Keratinocyte (primary cell): ENCODE results near the gene ECEL1. TPM values are rescaled to one million over a fixed set of nuclear protein-coding genes. Genes with fewer than 3 reads are reported as not detected.

ENCODE experiments used
- DNase-seq: peaks from one replicate; pipeline ENCODE4 v3.0.0-alpha.2; 2011; ENCODE audit warnings: low read depth, missing footprints, low spot score
- FAIRE-seq: peaks from 2 replicates; lab custom pipeline; 2011; peaks lifted over from hg19 to GRCh38; lab: Jason Lieb, UNC
- H2AFZ ChIP-seq: 2 replicates; pipeline ENCODE4 v1.6.0; 2012; ENCODE audit warnings: low read length, control low read depth, inconsistent platforms; ENCODE audit not compliant: control insufficient read depth
- H3K27ac ChIP-seq: 2 replicates; pipeline ENCODE4 v1.5.1; 2011; ENCODE audit warnings: low read length; ENCODE audit not compliant: control insufficient read depth, insufficient read depth
- H3K27me3 ChIP-seq: 3 replicates; pipeline ENCODE4 v1.6.0; 2011; ENCODE audit warnings: low read length; ENCODE audit not compliant: control insufficient read depth, insufficient read depth; ENCODE audit errors: extremely low read depth
- H3K36me3 ChIP-seq, 2 experiments: 2 replicates in 1 of 2; 3 replicates in 1 of 2; pipeline ENCODE4 v1.5.1; 2011; ENCODE audit warnings: low read length in 2 of 2, mild to moderate bottlenecking in 1 of 2; ENCODE audit not compliant: control insufficient read depth in 2 of 2, insufficient read depth in 2 of 2; ENCODE audit errors: extremely low read depth in 1 of 2
- H3K4me1 ChIP-seq: 3 replicates; pipeline ENCODE4 v1.5.1; 2011; ENCODE audit warnings: low read length; ENCODE audit not compliant: control insufficient read depth, insufficient read depth; ENCODE audit errors: extremely low read depth
- H3K4me2 ChIP-seq: 3 replicates; pipeline ENCODE4 v1.6.0; 2011; ENCODE audit warnings: low read depth, low read length; ENCODE audit not compliant: control insufficient read depth, insufficient read depth; ENCODE audit errors: extremely low read depth
- H3K4me3 ChIP-seq, 3 experiments: fragments of 200-600 bp in 1 of 3; sonication (generic) in 1 of 3; 2 replicates in 2 of 3; 3 replicates in 1 of 3; pipeline ENCODE4 v1.5.1; 2011 to 2016; ENCODE audit warnings: low read length in 3 of 3, mild to moderate bottlenecking in 3 of 3, control low read depth in 2 of 3, inconsistent platforms in 1 of 3, low read depth in 1 of 3, mixed read lengths in 1 of 3, mixed run types in 1 of 3, moderate library complexity in 1 of 3; ENCODE audit not compliant: control insufficient read depth in 2 of 3, insufficient read depth in 2 of 3; ENCODE audit errors: extremely low read depth in 1 of 3
- H3K79me2 ChIP-seq: 2 replicates; pipeline ENCODE4 v1.6.0; 2012; ENCODE audit warnings: low read length; ENCODE audit not compliant: control insufficient read depth, insufficient read depth
- H3K9ac ChIP-seq: 3 replicates; pipeline ENCODE4 v1.6.0; 2011; ENCODE audit warnings: low read length; ENCODE audit not compliant: control insufficient read depth, insufficient read depth; ENCODE audit errors: extremely low read depth
- H3K9me1 ChIP-seq: 3 replicates; pipeline ENCODE4 v1.6.0; 2011; ENCODE audit warnings: low read length; ENCODE audit not compliant: control insufficient read depth, insufficient read depth; ENCODE audit errors: extremely low read depth
- H3K9me3 ChIP-seq: 2 replicates; pipeline ENCODE4 v1.5.1; 2012; ENCODE audit warnings: low read depth, low read length; ENCODE audit not compliant: control insufficient read depth
- H4K20me1 ChIP-seq: 3 replicates; pipeline ENCODE4 v1.6.0; 2011; ENCODE audit warnings: low read length; ENCODE audit not compliant: control insufficient read depth, insufficient read depth; ENCODE audit errors: extremely low read depth
- CTCF ChIP-seq, 3 experiments: IDR thresholded peaks in 1 of 3; conservative IDR thresholded peaks in 1 of 3; optimal IDR thresholded peaks in 1 of 3; 2 replicates in 2 of 3; 3 replicates in 1 of 3; pipeline versions ENCODE3 to v1.5.1; 2011; ENCODE audit warnings: low read length in 3 of 3, mild to moderate bottlenecking in 3 of 3, moderate library complexity in 2 of 3, control low read depth in 1 of 3, inconsistent platforms in 1 of 3; ENCODE audit not compliant: insufficient read depth in 2 of 3; ENCODE audit errors: extremely low read depth in 1 of 3
- EZH2 ChIP-seq: IDR thresholded peaks from one replicate; pipeline ENCODE4 v1.6.1; 2012; ENCODE audit warnings: inconsistent platforms, mild to moderate bottlenecking, low read length, moderate library complexity
- dilution Hi-C: fragments of 300-500 bp; cut with MboI; formaldehyde crosslinking; loops from one replicate; pipeline ENCODE4 v1.7.0; 2020; ENCODE audit warnings: low sequenced_read_pairs; ENCODE audit not compliant: extremely low pct_ligation_motif_present
- polyA plus RNA-seq, 5 experiments: library from polyadenylated mRNA; depleted of rRNA in 3 of 5; stranded (reverse) in 3 of 5; stranded (forward) in 1 of 5; unstranded in 1 of 5; fragments of >200 nt; gene quantifications; 1 replicate in 1 of 5; 2 replicates in 3 of 5; 3 replicates in 1 of 5; pipeline versions ENCODE4 v1.2.1 to v1.2.3, GENCODE V29; 2011 to 2012; ENCODE audit warnings: missing spikeins in 2 of 5, low read depth in 1 of 5, low replicate concordance in 1 of 5

The ECEL1 gene
- polyA plus RNA-seq, 1 donor (not counting 4 experiments of a cell fraction or from before 2014, with no cell fraction given), result not detected

DNA sequence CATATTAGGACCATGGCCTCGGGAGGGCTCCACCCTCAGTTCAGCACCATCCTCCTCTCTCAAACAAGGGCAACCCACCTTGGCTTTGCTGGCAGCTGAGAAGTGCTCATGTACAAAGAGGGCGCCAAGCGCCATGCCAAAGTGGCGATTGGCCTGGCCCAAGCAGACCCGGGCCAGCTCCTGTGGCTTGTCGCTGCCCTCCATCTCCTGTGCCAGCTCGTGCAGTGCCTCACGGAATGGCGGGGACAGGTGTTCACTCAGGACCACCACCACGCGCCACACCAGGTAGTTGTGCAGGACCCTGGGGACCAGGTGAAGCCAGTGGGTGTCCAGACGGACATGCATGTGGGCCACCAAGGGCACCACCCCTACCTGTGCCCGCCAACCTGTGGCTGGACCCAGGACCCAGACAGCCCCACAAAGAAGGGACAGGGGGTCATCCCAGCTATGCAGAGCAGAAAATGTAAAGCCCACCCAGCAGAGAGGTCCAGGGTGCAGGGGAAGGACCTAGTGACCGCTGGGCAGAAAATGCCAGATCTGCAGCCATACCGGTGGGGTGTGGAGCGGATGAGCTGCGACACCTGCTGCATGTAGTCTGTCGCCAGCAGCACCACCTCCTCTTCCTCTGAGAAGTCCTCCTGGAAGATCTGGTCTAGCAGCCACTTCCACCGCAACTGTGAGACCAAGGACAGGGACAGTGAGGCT is 3.6 kb downstream of the ECEL1 start:
- Histone ChIP-seq H3K4me1 (no peaks in the 10 kb centered on the region), H3K79me2 (no peaks in the 10 kb centered on the region), H3K27me3 (peaks cover 50% of the 10 kb centered on the region), H4K20me1 (no peaks in the 10 kb centered on the region), H3K27ac (no peak overlapping the region), H3K36me3 (no peaks in the 10 kb centered on the region), H3K4me2 (no peak overlapping the region), H3K9me3 (no peaks in the 10 kb centered on the region), H3K9ac (no peak overlapping the region), H3K9me1 (no peaks in the 10 kb centered on the region), H2AFZ (no peak overlapping the region), H3K4me3 (no peak overlapping the region)
- FAIRE-seq (no peak), DNase-seq (no peak)
- dilution Hi-C loops, result no loop called here
- TF ChIP-seq EZH2 (no peak), CTCF (optimal IDR thresholded peaks at IDR 0.05 in 1 of 3, IDR thresholded peaks at IDR 0.05 in 1 of 3, conservative IDR thresholded peaks at IDR 0.05 in 1 of 3; ENCODE audit: extremely low read depth in 1 of 3, insufficient read depth in 2 of 3, low read length in 3 of 3) (no peak)

- no peaks in the 10 kb centered on the region for H4K20me1 ChIP-seq
- H3K27ac ChIP-seq, result no peak overlapping the region
- no peak for TF ChIP-seq CTCF (optimal IDR thresholded peaks at IDR 0.05 in 1 of 3, IDR thresholded peaks at IDR 0.05 in 1 of 3, conservative IDR thresholded peaks at IDR 0.05 in 1 of 3; ENCODE audit: extremely low read depth in 1 of 3, insufficient read depth in 2 of 3, low read length in 3 of 3)
- no peak for TF ChIP-seq EZH2
- H3K9me1 ChIP-seq, result no peaks in the 10 kb centered on the region
- no peaks in the 10 kb centered on the region for H3K36me3 ChIP-seq
- no peaks in the 10 kb centered on the region for H3K9me3 ChIP-seq
- DNase-seq (no peak), FAIRE-seq (no peak)
- H3K4me2 ChIP-seq, result no peak overlapping the region
- H3K27me3 ChIP-seq, result peaks cover 44% of the 10 kb centered on the region
- H3K4me1 ChIP-seq, result no peaks in the 10 kb centered on the region
- no peak overlapping the region for H3K4me3 ChIP-seq
- no peak overlapping the region for H2AFZ ChIP-seq
- dilution Hi-C loops, result no loop called here
- no peaks in the 10 kb centered on the region for H3K79me2 ChIP-seq
- no peak overlapping the region for H3K9ac ChIP-seq
These were observed 4.2 kb downstream of the ECEL1 start for GRCh38 chr2:232483311-232483922.
